GM12873 (cell line): ENCODE data around the gene SCMH1.

Experiments
- TF ChIP-seq, protein P1 (sequence below): IDR thresholded peaks from 2 replicates; pipeline ENCODE4 v1.5.1; 2012; ENCODE audit warnings: low read depth, mild to moderate bottlenecking, moderate library complexity, low read length, control low read depth; ENCODE audit not compliant: insufficient read depth; ENCODE audit errors: missing control alignments

The SCMH1 gene

GRCh38 chr1:41110286-41110685 is 131.8 kb downstream of the SCMH1 start:
- TF ChIP-seq, protein P1, sequence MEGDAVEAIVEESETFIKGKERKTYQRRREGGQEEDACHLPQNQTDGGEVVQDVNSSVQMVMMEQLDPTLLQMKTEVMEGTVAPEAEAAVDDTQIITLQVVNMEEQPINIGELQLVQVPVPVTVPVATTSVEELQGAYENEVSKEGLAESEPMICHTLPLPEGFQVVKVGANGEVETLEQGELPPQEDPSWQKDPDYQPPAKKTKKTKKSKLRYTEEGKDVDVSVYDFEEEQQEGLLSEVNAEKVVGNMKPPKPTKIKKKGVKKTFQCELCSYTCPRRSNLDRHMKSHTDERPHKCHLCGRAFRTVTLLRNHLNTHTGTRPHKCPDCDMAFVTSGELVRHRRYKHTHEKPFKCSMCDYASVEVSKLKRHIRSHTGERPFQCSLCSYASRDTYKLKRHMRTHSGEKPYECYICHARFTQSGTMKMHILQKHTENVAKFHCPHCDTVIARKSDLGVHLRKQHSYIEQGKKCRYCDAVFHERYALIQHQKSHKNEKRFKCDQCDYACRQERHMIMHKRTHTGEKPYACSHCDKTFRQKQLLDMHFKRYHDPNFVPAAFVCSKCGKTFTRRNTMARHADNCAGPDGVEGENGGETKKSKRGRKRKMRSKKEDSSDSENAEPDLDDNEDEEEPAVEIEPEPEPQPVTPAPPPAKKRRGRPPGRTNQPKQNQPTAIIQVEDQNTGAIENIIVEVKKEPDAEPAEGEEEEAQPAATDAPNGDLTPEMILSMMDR, result no peak

DNA sequence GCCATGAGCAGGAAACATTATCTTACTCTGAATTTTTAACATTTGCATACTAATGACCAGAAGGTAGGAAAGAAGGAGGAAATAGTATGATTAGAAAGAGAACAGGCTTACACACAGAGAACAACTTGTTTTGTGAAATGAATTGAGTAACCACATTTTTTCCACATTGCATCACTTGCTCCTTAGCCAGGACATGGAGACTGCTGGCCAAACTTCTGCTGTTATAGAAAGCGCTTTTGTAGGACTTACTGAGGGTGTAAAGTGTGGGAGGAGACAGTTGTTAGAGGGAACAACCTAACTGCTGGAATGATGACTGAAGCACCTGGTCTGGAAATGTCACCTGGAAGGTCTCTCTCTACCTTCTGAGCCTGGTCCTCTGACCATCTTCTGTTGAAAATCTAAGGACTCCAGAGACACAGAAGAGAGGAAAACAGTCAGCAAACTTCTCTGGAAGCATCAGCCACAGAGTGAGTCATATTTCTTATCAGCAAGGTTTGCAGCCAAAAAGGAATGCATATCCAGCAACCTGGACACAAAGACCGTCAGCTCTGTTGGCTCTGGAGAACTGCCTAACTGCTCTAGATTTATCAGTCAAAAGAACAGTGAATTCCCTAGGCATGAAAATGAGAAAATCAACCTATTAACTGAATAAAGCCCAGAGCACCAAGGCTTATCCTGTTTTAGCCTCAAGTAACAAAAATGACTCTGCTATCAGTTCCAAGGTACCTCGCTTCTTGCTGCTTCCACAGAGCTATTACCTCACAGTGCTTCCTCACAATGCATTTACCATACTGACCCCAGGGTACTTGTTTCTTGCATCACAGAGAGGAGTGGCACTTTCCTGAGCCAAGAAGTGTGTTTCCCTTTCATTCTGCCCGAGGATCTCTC is 132.6 kb downstream of the SCMH1 start:
- TF ChIP-seq, protein P1, result no peak

DNA sequence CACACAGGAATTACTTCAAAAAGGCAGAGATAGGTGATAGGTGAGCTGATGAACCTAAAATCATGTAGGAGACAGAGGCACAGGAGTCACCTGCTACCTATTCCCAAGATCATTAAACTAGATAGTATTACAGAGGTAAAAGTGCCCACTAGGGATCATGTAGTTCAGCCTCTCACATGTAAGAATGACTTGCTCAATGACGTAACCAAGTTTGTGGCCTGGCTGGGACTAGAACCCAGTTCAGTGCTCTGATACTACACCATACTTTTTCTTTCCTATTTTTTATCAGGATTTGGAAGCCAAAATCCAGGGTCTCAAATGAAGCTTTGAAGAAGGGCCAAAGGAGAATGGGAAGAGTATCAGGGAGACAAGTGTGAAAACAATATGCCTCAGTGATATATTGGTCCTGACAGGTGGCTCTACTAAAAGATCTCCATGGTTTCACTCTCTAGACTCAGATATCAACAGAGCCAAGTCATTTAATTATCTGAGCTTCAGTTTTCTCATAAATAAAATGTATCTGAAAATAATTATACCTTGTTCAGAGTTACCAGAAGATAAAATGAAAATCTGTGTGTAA is 133.3 kb downstream of the SCMH1 start:
- TF ChIP-seq, protein P1, result no peak

GRCh38 chr1:41103766-41104165 is 138.3 kb downstream of the SCMH1 start:
- TF ChIP-seq, protein P1, result no peak

GRCh38 chr1:41102653-41103052 is 139.5 kb downstream of the SCMH1 start:
- TF ChIP-seq, protein P1, result no peak

DNA sequence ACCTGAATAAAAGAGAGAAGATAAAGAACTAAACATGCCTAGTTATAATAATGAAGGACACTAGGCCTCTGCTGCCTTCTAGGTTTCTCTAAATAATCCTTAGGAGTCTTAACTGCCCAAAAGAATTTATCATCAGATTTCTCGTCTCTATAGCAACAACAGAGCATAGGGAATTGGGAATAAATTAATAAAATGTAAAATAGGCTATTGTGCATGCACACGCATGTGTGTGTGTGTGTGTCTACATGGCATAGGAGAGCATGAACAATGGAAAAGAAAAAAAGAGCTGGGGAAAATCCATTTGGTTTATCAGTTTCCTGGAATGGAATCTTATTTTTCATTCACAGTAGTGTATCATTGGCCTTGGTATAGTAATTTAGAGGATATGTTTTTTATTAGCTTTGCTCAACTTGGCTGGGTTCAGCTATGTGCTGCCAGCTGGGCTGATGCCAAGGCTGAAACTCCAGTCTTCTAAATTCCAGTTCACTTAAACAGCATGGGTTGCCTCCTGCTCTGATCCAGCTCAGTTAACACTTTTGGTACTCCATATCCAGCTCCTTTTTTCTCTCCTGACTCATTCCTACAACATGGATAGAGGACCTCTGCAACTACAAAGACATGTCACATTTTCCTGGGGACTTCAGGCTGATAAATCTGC is 140.0 kb downstream of the SCMH1 start:
- TF ChIP-seq, protein P1, result no peak

GRCh38 chr1:41101076-41101475 is 141.0 kb downstream of the SCMH1 start:
- TF ChIP-seq, protein P1, result no peak
